Gastroesophageal sphincter (tissue), 3 donors: ENCODE data around the gene ADGRD1.

Experiments used
- EP300 ChIP-seq: sonication (generic); formaldehyde crosslinking; IDR thresholded peaks from one replicate; pipeline ENCODE4 v1.6.1; 2017; ENCODE audit warnings: antibody characterized with exemption, mild to moderate bottlenecking
- TF ChIP-seq, protein P1 (sequence below), 4 experiments: fragments of 200-600 bp in 2 of 4; fragments of 450-650 bp in 2 of 4; sonication (generic) in 1 of 4; IDR thresholded peaks; one replicate each; pipeline ENCODE4 v1.5.1; 2017 to 2019; ENCODE audit warnings: antibody characterized with exemption in 4 of 4, mild to moderate bottlenecking in 2 of 4, moderate library complexity in 2 of 4

DNA sequence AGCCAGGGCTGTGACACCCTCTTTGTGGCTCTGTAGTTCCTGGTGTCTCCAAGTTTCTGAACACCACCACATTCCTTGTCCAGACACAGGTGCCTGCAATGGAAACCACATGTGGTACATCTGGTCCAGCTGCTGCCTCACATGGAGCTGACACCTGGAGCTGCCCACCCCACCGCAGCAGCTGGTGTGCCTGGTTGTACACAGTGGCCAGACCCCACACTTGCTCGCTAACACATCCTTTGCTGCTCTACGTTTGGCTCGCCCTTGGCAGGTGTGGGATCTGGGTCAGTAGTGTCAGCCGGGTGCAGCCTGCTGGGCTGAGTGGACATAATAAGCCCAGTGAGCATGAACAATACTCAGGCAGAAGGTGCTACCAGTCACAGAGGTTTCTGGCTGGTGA is 198.9 kb downstream of the ADGRD1 start:
- TF ChIP-seq EP300 = no peak
- TF ChIP-seq, protein P1, sequence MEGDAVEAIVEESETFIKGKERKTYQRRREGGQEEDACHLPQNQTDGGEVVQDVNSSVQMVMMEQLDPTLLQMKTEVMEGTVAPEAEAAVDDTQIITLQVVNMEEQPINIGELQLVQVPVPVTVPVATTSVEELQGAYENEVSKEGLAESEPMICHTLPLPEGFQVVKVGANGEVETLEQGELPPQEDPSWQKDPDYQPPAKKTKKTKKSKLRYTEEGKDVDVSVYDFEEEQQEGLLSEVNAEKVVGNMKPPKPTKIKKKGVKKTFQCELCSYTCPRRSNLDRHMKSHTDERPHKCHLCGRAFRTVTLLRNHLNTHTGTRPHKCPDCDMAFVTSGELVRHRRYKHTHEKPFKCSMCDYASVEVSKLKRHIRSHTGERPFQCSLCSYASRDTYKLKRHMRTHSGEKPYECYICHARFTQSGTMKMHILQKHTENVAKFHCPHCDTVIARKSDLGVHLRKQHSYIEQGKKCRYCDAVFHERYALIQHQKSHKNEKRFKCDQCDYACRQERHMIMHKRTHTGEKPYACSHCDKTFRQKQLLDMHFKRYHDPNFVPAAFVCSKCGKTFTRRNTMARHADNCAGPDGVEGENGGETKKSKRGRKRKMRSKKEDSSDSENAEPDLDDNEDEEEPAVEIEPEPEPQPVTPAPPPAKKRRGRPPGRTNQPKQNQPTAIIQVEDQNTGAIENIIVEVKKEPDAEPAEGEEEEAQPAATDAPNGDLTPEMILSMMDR (IDR thresholded peaks at IDR 0.05) = no peak
